CD1c-positive myeloid dendritic cell (primary cell): Measurements from ENCODE around the gene UGT1A10.
"Not testable (repeated sequence)": the region's sequence is repeated elsewhere in the genome, so short reads cannot be mapped to it uniquely, and the experiment has no call there.

Experiments used
- DNase-seq: peaks from one replicate; pipeline ENCODE4 v3.0.0-alpha.2; 2016; ENCODE audit errors: extremely low spot score

Gene UGT1A10

GRCh38 chr2:233636306-233636705, at the start of gene UGT1A10:
TSS of gene UGT1A10 (plus strand) at chr2:233636448. CDS start at chr2:233636523, 75 bp downstream.
- not testable (repeated sequence) for DNase-seq

GRCh38 chr2:233588400-233588799, 47.8 kb upstream of the UGT1A10 start:
- no peak for DNase-seq

GRCh38 chr2:233592706-233593105, 43.5 kb upstream of the UGT1A10 start:
- DNase-seq = not testable (repeated sequence)

- DNase-seq = no peak
These were observed 43.0 kb upstream of the UGT1A10 start for GRCh38 chr2:233593201-233593600.

GRCh38 chr2:233597522-233597921, 38.7 kb upstream of the UGT1A10 start:
- no peak for DNase-seq

GRCh38 chr2:233598952-233599351, 37.3 kb upstream of the UGT1A10 start:
- no peak for DNase-seq

- no peak for DNase-seq
These were observed 35.9 kb upstream of the UGT1A10 start for GRCh38 chr2:233600386-233600785.

GRCh38 chr2:233602076-233602475, 34.2 kb upstream of the UGT1A10 start:
- no peak for DNase-seq

GRCh38 chr2:233603520-233603919, 32.7 kb upstream of the UGT1A10 start:
- no peak for DNase-seq

- no peak for DNase-seq
These were observed 31.4 kb upstream of the UGT1A10 start for GRCh38 chr2:233604826-233605225.

- no peak for DNase-seq
These were observed 30.6 kb upstream of the UGT1A10 start for GRCh38 chr2:233605680-233606079.

GRCh38 chr2:233611284-233611683, 25.0 kb upstream of the UGT1A10 start:
- DNase-seq = no peak

GRCh38 chr2:233617476-233617875, 18.8 kb upstream of the UGT1A10 start, which contains the start of gene UGT1A8:
TSS of gene UGT1A8 (plus strand) at chr2:233617633. CDS start at chr2:233617708, 75 bp downstream.
- not testable (repeated sequence) for DNase-seq

- no peak for DNase-seq
These were observed 16.0 kb upstream of the UGT1A10 start for GRCh38 chr2:233620204-233620603.

- DNase-seq = not testable (repeated sequence)
These were observed 14.4 kb upstream of the UGT1A10 start for GRCh38 chr2:233621863-233622262.

GRCh38 chr2:233627331-233628025, 8.8 kb upstream of the UGT1A10 start:
- DNase-seq = no peak

- no peak for DNase-seq
These were observed 2.6 kb downstream of the UGT1A10 start for GRCh38 chr2:233638836-233639235.

GRCh38 chr2:233639860-233640259, 3.6 kb downstream of the UGT1A10 start:
- no peak for DNase-seq

- no peak for DNase-seq
These were observed 6.9 kb downstream of the UGT1A10 start for GRCh38 chr2:233643128-233643527.

- not testable (repeated sequence) for DNase-seq
These were observed 9.8 kb downstream of the UGT1A10 start for GRCh38 chr2:233646033-233646432.

- no peak for DNase-seq
These were observed 14.7 kb downstream of the UGT1A10 start for GRCh38 chr2:233650981-233651380.

GRCh38 chr2:233651430-233651829, 15.2 kb downstream of the UGT1A10 start:
- no peak for DNase-seq

GRCh38 chr2:233654501-233654900, 18.3 kb downstream of the UGT1A10 start:
- no peak for DNase-seq

- no peak for DNase-seq
These were observed 18.8 kb downstream of the UGT1A10 start for GRCh38 chr2:233655043-233655442.
